HG03039 (cell line): ENCODE data around the gene CERT1.
"Not testable (repeated sequence)": the region's sequence is repeated elsewhere in the genome, so short reads cannot be mapped to it uniquely, and the experiment has no call there.

Source experiments
- ATAC-seq: cut with Tn5 transposase; IDR thresholded peaks from one replicate; pipeline ENCODE4 v1.9.1; 2021; ENCODE audit warnings: mild to moderate bottlenecking, moderate library complexity; ENCODE audit not compliant: unreplicated experiment

Gene CERT1

GRCh38 chr5:75524071-75524470 lies 12.6 kb upstream of the CERT1 start:
- ATAC-seq = peak; percentile 91

- no peak for ATAC-seq
These were observed 11.8 kb upstream of the CERT1 start for GRCh38 chr5:75523275-75523674.

GRCh38 chr5:75522542-75522941 lies 11.1 kb upstream of the CERT1 start:
- no peak for ATAC-seq

GRCh38 chr5:75522025-75522424 lies 10.6 kb upstream of the CERT1 start:
- no peak for ATAC-seq

GRCh38 chr5:75521195-75521594 lies 9.8 kb upstream of the CERT1 start:
- ATAC-seq = no peak

- no peak for ATAC-seq
These were observed 8.3 kb upstream of the CERT1 start for GRCh38 chr5:75519761-75520160.

GRCh38 chr5:75514323-75514722 lies 2.9 kb upstream of the CERT1 start:
- ATAC-seq = no peak

GRCh38 chr5:75513841-75514240 lies 2.4 kb upstream of the CERT1 start:
- no peak for ATAC-seq

- ATAC-seq = no peak
These were observed 1.1 kb upstream of the CERT1 start for GRCh38 chr5:75512383-75513074.

- peak; percentile 20 for ATAC-seq
These were observed 494 bp downstream of the CERT1 start for GRCh38 chr5:75510836-75511434.

GRCh38 chr5:75510417-75510835 lies 1.0 kb downstream of the CERT1 start:
- no peak for ATAC-seq

- ATAC-seq = no peak
These were observed 1.5 kb downstream of the CERT1 start for GRCh38 chr5:75509956-75510355.

- no peak for ATAC-seq
These were observed 1.9 kb downstream of the CERT1 start for GRCh38 chr5:75509546-75509945.

GRCh38 chr5:75507841-75508240 lies 3.6 kb downstream of the CERT1 start:
- ATAC-seq = no peak

GRCh38 chr5:75505112-75505511 lies 6.3 kb downstream of the CERT1 start:
- ATAC-seq = not testable (repeated sequence)

GRCh38 chr5:75498875-75499274 lies 12.6 kb downstream of the CERT1 start:
- not testable (repeated sequence) for ATAC-seq

GRCh38 chr5:75498208-75498777 lies 13.1 kb downstream of the CERT1 start:
- no peak for ATAC-seq

GRCh38 chr5:75496026-75496425 lies 15.4 kb downstream of the CERT1 start:
- no peak for ATAC-seq

GRCh38 chr5:75491621-75492020 lies 19.8 kb downstream of the CERT1 start:
- ATAC-seq = no peak

GRCh38 chr5:75489847-75490246 lies 21.6 kb downstream of the CERT1 start:
- not testable (repeated sequence) for ATAC-seq

GRCh38 chr5:75484605-75485004 lies 26.8 kb downstream of the CERT1 start:
- no peak for ATAC-seq

GRCh38 chr5:75482482-75482881 lies 28.9 kb downstream of the CERT1 start:
- ATAC-seq = no peak
